Ovary (tissue), 9 donors: Measurements from ENCODE around the gene KHDRBS1. TPM values are rescaled to one million over a fixed set of nuclear protein-coding genes. Genes with fewer than 3 reads are reported as not detected.
"Not testable (repeated sequence)": the region's sequence is repeated elsewhere in the genome, so short reads cannot be mapped to it uniquely, and the experiment has no call there.

Source experiments
- DNase-seq, 5 donors: peaks; one replicate each; pipeline ENCODE4 v3.0.0-alpha.2; 2019 to 2020
- H3K27ac ChIP-seq, 2 donors: fragments of 200-600 bp; one replicate each; pipeline versions ENCODE4 v1.5.1 to v1.8.0; 2019 to 2022
- H3K27me3 ChIP-seq: fragments of 200-600 bp; one replicate; pipeline ENCODE4 v1.8.0; 2022
- H3K36me3 ChIP-seq: fragments of 200-600 bp; sonication (generic); one replicate; pipeline ENCODE4 v1.5.1; 2019
- H3K4me1 ChIP-seq: one replicate; pipeline ENCODE4 v1.8.1; 2013; ENCODE audit warnings: mild to moderate bottlenecking, moderate library complexity; ENCODE audit not compliant: insufficient read depth
- H3K4me3 ChIP-seq: fragments of 200-600 bp; sonication (generic); one replicate; pipeline ENCODE4 v1.5.1; 2017
- H3K9me3 ChIP-seq, 2 donors: fragments of 200-600 bp in 1 of 2; sonication (generic) in 1 of 2; one replicate each; pipeline versions ENCODE4 v1.5.1 to v1.8.1; 2013 to 2019; ENCODE audit warnings: mild to moderate bottlenecking in 1 of 2, moderate library complexity in 1 of 2
- EP300 ChIP-seq: sonication (generic); formaldehyde crosslinking; IDR thresholded peaks from one replicate; pipeline ENCODE4 v1.6.1; 2017; ENCODE audit warnings: antibody characterized with exemption
- POLR2A ChIP-seq: fragments of 450-650 bp; IDR thresholded peaks from one replicate; pipeline ENCODE4 v1.6.1; 2017; ENCODE audit warnings: antibody characterized with exemption, mild to moderate bottlenecking, moderate library complexity
- WGBS, 3 donors: extraction: QIAGEN DNeasy Blood & Tissue Kit in 1 of 3; methylation state at CpG; one replicate each; pipeline versions ENCODE4 v1.1.5 to v1.1.7; 2013 to 2017; 5-methylcytosine and 5-hydroxymethylcytosine counted together
- intact Hi-C, 4 donors: fragments of 100-400 bp; cut with DNase I; formaldehyde crosslinking; loops; one replicate each; pipeline versions ENCODE4 v1.11.0 to v1.15.1; 2022 to 2023
- polyA plus RNA-seq, 2 donors: library from polyadenylated mRNA; stranded (reverse); fragments of 200-250 nt in 1 of 2; fragments of 350-450 nt in 1 of 2; fragmentation: Illumina TruSeq in 1 of 2; extraction: RNeasy Lipid Tissue Mini Kit (QIAGEN cat#74804) in 1 of 2; gene quantifications; one replicate each; pipeline ENCODE4 v1.2.3, GENCODE V29; 2013 to 2014
- total RNA-seq, 7 donors: library from RNA; depleted of rRNA in 2 of 7; stranded (reverse); fragments of >200 nt in 2 of 7; fragmentation: NEBNext Ultra II Directional in 3 of 7; extraction: Animal tissue kit (Norgen Biotek cat#: 25700) in 3 of 7; gene quantifications; one replicate each; pipeline versions ENCODE4 v1.1.0 to v1.2.4, GENCODE V29; 2016 to 2023
- TF ChIP-seq, protein P1 (sequence below), 3 donors: fragments of 450-650 bp in 2 of 3; fragments of 200-600 bp in 1 of 3; IDR thresholded peaks; one replicate each; pipeline versions ENCODE4 v1.5.1 to v1.8.0; 2016 to 2022; ENCODE audit warnings: antibody characterized with exemption in 3 of 3, mild to moderate bottlenecking in 1 of 3
- donor health status: DM: no; HTN: no; CAD: no; lungs with moderate emphysema.
- donor health status: DM: no; HTN: no; CAD: no.
- donor health status: Bipolar disorder and iron deficiency.
- donor health status: DM: yes; HTN: yes; CAD: no.
- donor health status: DM: no; HTN: no; CAD: no.
- donor health status: DM: yes; HTN: yes; CAD: no.

KHDRBS1 gene
- total and polyA plus RNA-seq, 9 donors: 84.3 to 184 (median 143) TPM

DNA sequence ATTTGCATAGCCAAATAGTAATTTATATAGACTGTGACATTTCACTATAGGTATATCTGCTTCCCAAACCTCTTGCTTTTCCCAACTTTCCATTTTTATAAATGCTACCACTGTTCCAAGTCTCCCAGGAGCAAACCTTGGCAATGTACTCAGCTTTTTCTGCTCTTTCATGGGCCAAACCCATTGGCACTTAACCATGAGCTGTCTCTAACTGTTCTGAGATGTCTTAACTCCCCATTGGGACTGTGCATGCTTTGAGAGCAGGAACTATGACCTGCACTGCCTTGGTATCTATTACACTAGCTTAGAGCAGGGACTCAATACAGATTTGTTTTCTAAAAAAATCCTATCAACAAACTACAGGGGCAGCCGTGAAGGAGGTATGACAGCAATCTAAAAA lies 22.5 kb upstream of the KHDRBS1 start:
- WGBS, 3 donors: 19 to 36% (median 20%) methylated on average over 1 of the region's 1 CpG
- DNase-seq: no peak
- H3K27me3 ChIP-seq: no peaks in the 10 kb centered on the region
- no peak overlapping the region for H3K27ac ChIP-seq
- intact Hi-C loops: no loop called here
- TF ChIP-seq, protein P1, sequence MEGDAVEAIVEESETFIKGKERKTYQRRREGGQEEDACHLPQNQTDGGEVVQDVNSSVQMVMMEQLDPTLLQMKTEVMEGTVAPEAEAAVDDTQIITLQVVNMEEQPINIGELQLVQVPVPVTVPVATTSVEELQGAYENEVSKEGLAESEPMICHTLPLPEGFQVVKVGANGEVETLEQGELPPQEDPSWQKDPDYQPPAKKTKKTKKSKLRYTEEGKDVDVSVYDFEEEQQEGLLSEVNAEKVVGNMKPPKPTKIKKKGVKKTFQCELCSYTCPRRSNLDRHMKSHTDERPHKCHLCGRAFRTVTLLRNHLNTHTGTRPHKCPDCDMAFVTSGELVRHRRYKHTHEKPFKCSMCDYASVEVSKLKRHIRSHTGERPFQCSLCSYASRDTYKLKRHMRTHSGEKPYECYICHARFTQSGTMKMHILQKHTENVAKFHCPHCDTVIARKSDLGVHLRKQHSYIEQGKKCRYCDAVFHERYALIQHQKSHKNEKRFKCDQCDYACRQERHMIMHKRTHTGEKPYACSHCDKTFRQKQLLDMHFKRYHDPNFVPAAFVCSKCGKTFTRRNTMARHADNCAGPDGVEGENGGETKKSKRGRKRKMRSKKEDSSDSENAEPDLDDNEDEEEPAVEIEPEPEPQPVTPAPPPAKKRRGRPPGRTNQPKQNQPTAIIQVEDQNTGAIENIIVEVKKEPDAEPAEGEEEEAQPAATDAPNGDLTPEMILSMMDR (IDR thresholded peaks at IDR 0.05): no peak
- TF ChIP-seq EP300 (no peak), POLR2A (no peak)
- no peaks in the 10 kb centered on the region for H3K4me1 ChIP-seq
- H3K4me3 ChIP-seq: no peak overlapping the region
- H3K36me3 ChIP-seq: no peaks in the 10 kb centered on the region
- H3K9me3 ChIP-seq: no peaks in the 10 kb centered on the region

DNA sequence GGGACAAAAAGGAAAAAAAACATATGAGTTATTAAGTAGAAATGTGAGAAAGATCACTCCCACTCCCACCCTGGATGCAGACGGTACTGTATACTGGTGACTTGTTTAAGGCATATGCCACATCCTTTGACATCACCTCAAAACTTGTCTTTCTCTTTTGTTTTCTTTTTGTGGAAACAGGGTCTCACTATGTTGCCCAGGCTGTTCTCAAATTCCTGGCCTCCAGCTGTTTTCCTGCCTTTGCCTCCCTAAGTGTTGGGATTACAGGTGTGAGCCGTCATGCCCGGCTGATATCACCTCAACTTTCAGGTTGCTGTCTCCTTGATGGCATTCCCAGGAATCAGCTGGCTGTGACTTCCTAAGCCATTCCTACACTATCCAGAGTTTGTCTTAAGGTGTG lies 18.4 kb upstream of the KHDRBS1 start:
- DNase-seq: no peak
- Histone ChIP-seq H3K27ac (no peak overlapping the region), H3K4me3 (no peak overlapping the region), H3K9me3 (no peaks in the 10 kb centered on the region), H3K27me3 (no peaks in the 10 kb centered on the region), H3K4me1 (no peaks in the 10 kb centered on the region), H3K36me3 (no peaks in the 10 kb centered on the region)
- TF ChIP-seq, protein P1 (IDR thresholded peaks at IDR 0.05): no peak
- TF ChIP-seq POLR2A: no peak
- no peak for TF ChIP-seq EP300
- WGBS, 3 donors: 70 to 76% (median 75%) methylated on average over 3 of the region's 3 CpGs
- intact Hi-C loops: no loop called here

DNA sequence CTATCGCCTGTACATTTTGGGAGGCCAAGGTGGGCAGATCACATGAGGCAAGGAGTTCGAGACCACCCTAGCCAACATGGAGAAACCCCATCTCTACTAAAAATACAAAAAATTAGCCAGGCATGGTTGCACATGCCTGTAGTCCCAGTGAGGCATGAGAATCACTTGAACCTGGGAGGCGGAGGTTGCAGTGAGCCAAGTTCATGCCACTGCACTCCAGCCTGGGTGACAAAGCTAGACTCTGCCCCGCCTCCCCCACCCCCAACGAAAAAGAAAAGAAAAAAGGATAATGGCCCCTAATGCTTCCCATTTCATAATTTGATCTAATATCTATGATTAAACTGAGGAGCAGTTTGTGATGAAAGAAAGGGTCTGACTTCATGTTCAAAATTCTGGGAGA lies 17.5 kb upstream of the KHDRBS1 start:
- H3K4me1 ChIP-seq, DNase-seq, H3K27ac ChIP-seq, H3K4me3 ChIP-seq, H3K36me3 ChIP-seq, intact Hi-C loops, H3K9me3 ChIP-seq, H3K27me3 ChIP-seq: not testable (repeated sequence)
- WGBS, 3 donors: 89 to 93% (median 91%) methylated on average over 5 of the region's 5 CpGs

DNA sequence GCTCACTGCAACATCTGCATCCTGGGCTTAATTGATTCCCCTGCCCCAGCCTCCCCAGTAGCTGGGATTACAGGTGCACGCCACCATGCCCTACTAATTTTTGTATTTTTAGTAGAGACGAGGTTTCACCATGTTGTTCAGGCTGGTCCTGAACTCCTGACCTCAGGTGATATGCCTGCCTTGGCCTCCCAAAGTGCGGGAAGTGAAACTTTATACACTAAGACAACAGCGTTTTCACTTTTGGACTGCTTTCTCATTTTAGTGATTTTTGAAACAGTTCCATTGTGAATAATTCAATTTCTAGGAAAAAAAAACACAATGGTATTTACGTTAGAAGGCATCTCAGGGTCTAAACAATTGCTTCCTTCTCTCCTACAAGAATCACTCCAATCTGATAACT lies 11.8 kb upstream of the KHDRBS1 start:
- Histone ChIP-seq H3K4me3 (no peak overlapping the region), H3K27me3 (no peaks in the 10 kb centered on the region), H3K9me3 (no peaks in the 10 kb centered on the region), H3K27ac (no peak overlapping the region), H3K4me1 (no peaks in the 10 kb centered on the region), H3K36me3 (no peaks in the 10 kb centered on the region)
- DNase-seq: no peak
- TF ChIP-seq, protein P1 (IDR thresholded peaks at IDR 0.05): no peak
- no peak for TF ChIP-seq POLR2A
- TF ChIP-seq EP300: no peak
- 65 to 84% (median 79%) methylated on average over 5 of the region's 5 CpGs for WGBS, 3 donors
- intact Hi-C loops: no loop called here

DNA sequence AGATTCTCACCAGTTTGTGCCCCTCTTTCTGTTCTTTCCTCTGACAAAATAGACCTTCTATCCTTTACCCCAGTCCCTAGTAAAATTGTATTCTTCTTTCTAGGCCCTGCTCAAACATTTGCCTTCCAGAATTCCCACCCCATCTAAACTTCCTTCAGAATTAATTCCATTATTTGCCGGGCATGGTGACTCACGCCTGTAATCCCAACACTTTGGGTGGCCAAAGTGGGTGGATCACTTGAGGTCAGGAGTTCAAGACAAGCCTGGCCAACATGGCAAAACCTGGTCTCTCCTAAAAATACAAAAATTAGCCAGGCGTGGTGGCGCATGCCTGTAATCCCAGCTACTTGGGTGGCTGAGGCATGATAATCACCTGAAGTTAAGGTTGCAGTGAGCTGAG lies 11.4 kb upstream of the KHDRBS1 start:
- DNase-seq, intact Hi-C loops, H3K9me3 ChIP-seq, H3K36me3 ChIP-seq, H3K27me3 ChIP-seq, H3K4me1 ChIP-seq, H3K27ac ChIP-seq, H3K4me3 ChIP-seq: not testable (repeated sequence)
- 46 to 55% (median 51%) methylated on average over 4 of the region's 4 CpGs for WGBS, 3 donors

DNA sequence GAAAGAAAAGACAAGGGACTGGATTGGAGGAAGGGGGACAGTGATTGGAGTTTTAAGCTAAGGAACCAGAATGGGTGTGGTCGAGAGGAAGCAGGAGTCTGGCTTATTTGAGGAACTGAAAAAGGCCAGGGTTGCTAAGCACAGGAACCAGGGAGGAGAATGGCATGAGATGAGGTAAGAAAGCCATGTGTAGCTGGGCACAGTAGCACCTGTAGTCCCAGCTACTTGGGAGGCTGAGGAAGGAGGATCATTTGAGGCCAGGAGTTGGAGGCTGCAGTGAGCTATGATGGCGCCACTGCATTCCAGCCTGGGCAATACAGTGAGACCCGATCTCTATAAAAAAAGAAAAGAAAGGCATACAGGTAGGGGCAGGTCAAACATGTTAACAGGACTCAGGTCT lies 8.1 kb upstream of the KHDRBS1 start:
- 89 to 91% (median 90%) methylated on average over 3 of the region's 3 CpGs for WGBS, 3 donors
- Histone ChIP-seq H3K27ac (no peak overlapping the region), H3K27me3 (no peaks in the 10 kb centered on the region), H3K9me3 (no peaks in the 10 kb centered on the region), H3K36me3 (no peaks in the 10 kb centered on the region), H3K4me3 (no peak overlapping the region), H3K4me1 (no peaks in the 10 kb centered on the region)
- DNase-seq: no peak
- intact Hi-C loops: no loop called here
- no peak for TF ChIP-seq EP300
- no peak for TF ChIP-seq POLR2A
- TF ChIP-seq, protein P1 (IDR thresholded peaks at IDR 0.05): no peak
